HG02798 (cell line): Measurements from ENCODE around the gene ZMYM4.
"Not testable (repeated sequence)": the region's sequence is repeated elsewhere in the genome, so short reads cannot be mapped to it uniquely, and the experiment has no call there.

Experiments
- ATAC-seq: cut with Tn5 transposase; IDR thresholded peaks from one replicate; pipeline ENCODE4 v1.9.1; 2021; ENCODE audit warnings: mild to moderate bottlenecking; ENCODE audit not compliant: unreplicated experiment, poor library complexity

ZMYM4 gene

DNA sequence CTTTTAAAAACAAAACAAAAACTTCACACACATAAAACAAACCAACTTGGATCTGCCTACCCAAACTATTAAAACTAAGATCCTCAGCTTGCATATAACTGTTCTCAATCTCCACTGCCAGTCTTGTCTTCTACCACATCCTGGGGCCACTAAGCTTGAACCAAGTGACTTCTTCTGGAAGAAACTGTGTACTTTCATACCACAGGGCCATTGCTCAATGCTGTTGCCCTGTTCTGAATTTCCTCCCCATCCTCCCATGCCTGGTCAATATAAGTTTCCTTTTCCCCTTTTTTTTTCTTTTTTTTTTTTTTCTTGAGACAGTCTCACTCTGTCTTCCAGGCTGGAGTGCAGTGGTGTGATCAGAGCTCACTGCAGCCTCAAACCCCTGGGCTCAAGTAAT lies 178.8 kb downstream of the ZMYM4 start:
- no peak for ATAC-seq

GRCh38 chr1:35448344-35448801 lies 179.9 kb downstream of the ZMYM4 start:
- no peak for ATAC-seq

GRCh38 chr1:35449334-35450008 lies 181.0 kb downstream of the ZMYM4 start:
- ATAC-seq: no peak

GRCh38 chr1:35451125-35451528 lies 182.6 kb downstream of the ZMYM4 start:
- ATAC-seq: peak; percentile 60

- no peak for ATAC-seq
These were observed 183.7 kb downstream of the ZMYM4 start for GRCh38 chr1:35452106-35452774.

- no peak for ATAC-seq
These were observed 184.5 kb downstream of the ZMYM4 start for GRCh38 chr1:35453031-35453430.

GRCh38 chr1:35454176-35454575 lies 185.7 kb downstream of the ZMYM4 start:
- ATAC-seq: no peak

GRCh38 chr1:35454616-35455015 lies 186.1 kb downstream of the ZMYM4 start:
- ATAC-seq: no peak

GRCh38 chr1:35460796-35461195 lies 192.3 kb downstream of the ZMYM4 start:
- ATAC-seq: no peak

GRCh38 chr1:35461966-35462651 lies 193.6 kb downstream of the ZMYM4 start:
- peak; percentile 51 for ATAC-seq

- ATAC-seq: no peak
These were observed 194.7 kb downstream of the ZMYM4 start for GRCh38 chr1:35463232-35463631.

GRCh38 chr1:35463749-35464148 lies 195.2 kb downstream of the ZMYM4 start:
- not testable (repeated sequence) for ATAC-seq

DNA sequence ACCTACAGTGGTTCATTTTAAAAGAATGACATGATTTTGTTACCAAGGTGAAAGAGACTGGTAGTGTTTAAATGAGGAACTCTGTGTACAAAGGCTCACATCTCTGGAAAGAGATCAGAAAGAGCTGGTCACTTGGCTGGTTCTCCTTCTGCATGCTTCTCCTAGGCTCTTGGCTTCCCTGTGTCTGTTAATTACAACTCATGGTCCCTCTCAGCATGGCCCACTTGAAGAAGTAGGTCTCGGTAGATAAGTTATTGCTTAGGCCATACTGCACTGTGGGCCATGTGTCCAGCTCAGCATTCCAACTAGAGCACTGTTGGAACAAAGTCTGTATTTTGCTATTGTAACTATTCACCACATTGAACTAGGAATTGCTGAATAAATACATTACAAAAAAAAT lies 197.6 kb downstream of the ZMYM4 start:
- no peak for ATAC-seq

- ATAC-seq: no peak
These were observed 202.6 kb downstream of the ZMYM4 start for GRCh38 chr1:35470977-35471613.
